Stimulated activated naive CD4-positive, alpha-beta T cell treated with Interleukin-2 at 50 U/mL for 16 hours (primary cell): Measurements from ENCODE around the gene PALS1.
"Not testable (repeated sequence)": the region's sequence is repeated elsewhere in the genome, so short reads cannot be mapped to it uniquely, and the experiment has no call there.

Source experiments
- DNase-seq: peaks from one replicate; lab custom pipeline; 2025; lab: John Stamatoyannopoulos, UW

Gene PALS1

GRCh38 chr14:67260965-67261364, 19.7 kb downstream of the PALS1 start:
- DNase-seq: no peak

- no peak for DNase-seq
Observed at GRCh38 chr14:67263499-67264149, 22.4 kb downstream of the PALS1 start.

- DNase-seq: no peak
Observed at GRCh38 chr14:67265131-67265530, 23.9 kb downstream of the PALS1 start.

- no peak for DNase-seq
Observed at GRCh38 chr14:67267576-67268328, 26.5 kb downstream of the PALS1 start.

GRCh38 chr14:67268426-67269150, 27.4 kb downstream of the PALS1 start:
- DNase-seq: no peak

GRCh38 chr14:67269298-67270060, 28.2 kb downstream of the PALS1 start:
- DNase-seq: no peak

GRCh38 chr14:67270145-67270753, 29.0 kb downstream of the PALS1 start:
- DNase-seq: no peak

GRCh38 chr14:67270933-67271332, 29.7 kb downstream of the PALS1 start:
- no peak for DNase-seq

- DNase-seq: not testable (repeated sequence)
Observed at GRCh38 chr14:67273281-67273680, 32.0 kb downstream of the PALS1 start.

- DNase-seq: no peak
Observed at GRCh38 chr14:67276131-67276530, 34.9 kb downstream of the PALS1 start.

- DNase-seq: no peak
Observed at GRCh38 chr14:67280506-67280905, 39.3 kb downstream of the PALS1 start.

GRCh38 chr14:67285876-67286452, 44.7 kb downstream of the PALS1 start:
- no peak for DNase-seq
